Activated CD4-positive, alpha-beta T cell treated with anti-CD3 and anti-CD28 coated beads for 36 hours (primary cell): ENCODE results near the gene ZFYVE28. TPM values are rescaled to one million over a fixed set of nuclear protein-coding genes. Genes with fewer than 3 reads are reported as not detected.

Experiments used
- ATAC-seq: fragments of 200-7000 bp; cut with Tn5 transposase; one replicate; pipeline ENCODE4 v1.10.0; 2021; ENCODE audit warnings: mild to moderate bottlenecking, moderate library complexity
- CTCF ChIA-PET: fragments of 350-600 bp; sonication (Branson Sonifier 250); formaldehyde crosslinking; loops from one replicate; lab custom pipeline; 2021; ENCODE audit warnings: antibody characterized with exemption; lab: Charles Lee
- POLR2A ChIA-PET: fragments of 350-600 bp; sonication (Branson Sonifier 250); formaldehyde crosslinking; loops from one replicate; lab custom pipeline; 2021; ENCODE audit warnings: antibody characterized with exemption, inconsistent platforms; lab: Charles Lee
- DNase-seq: peaks from one replicate; pipeline ENCODE4 v3.0.0-alpha.2; 2020
- H3K27ac Mint-ChIP-seq: one replicate; pipeline ENCODE4 v1.8.0; 2021; ENCODE audit warnings: mixed read lengths
- H3K27me3 Mint-ChIP-seq: one replicate; pipeline ENCODE4 v1.8.0; 2021; ENCODE audit warnings: mixed read lengths
- H3K36me3 Mint-ChIP-seq: one replicate; pipeline ENCODE4 v1.8.0; 2021; ENCODE audit warnings: low read depth, mixed read lengths
- H3K4me1 Mint-ChIP-seq: one replicate; pipeline ENCODE4 v1.8.0; 2021; ENCODE audit warnings: mixed read lengths
- H3K4me3 Mint-ChIP-seq: one replicate; pipeline ENCODE4 v1.8.0; 2021; ENCODE audit warnings: mild to moderate bottlenecking, moderate library complexity, mixed read lengths
- H3K9me3 Mint-ChIP-seq: one replicate; pipeline ENCODE4 v1.8.0; 2021; ENCODE audit warnings: low read depth, mixed read lengths
- intact Hi-C, 2 experiments: fragments of 100-400 bp; cut with DNase I in 1 of 2; cut with micrococcal nuclease in 1 of 2; formaldehyde crosslinking; loops; one replicate each; pipeline versions ENCODE4 v1.14.2 to v1.15.1; 2022 to 2024; cut with DNase I, micrococcal nuclease
- total RNA-seq, 2 experiments: library from RNA; stranded (reverse); gene quantifications; one replicate each; pipeline ENCODE4 v1.2.3, GENCODE V29; 2021

The ZFYVE28 gene
- total RNA-seq, 2 experiments from 2014 or later = 8.7 to 9.3 TPM

DNA sequence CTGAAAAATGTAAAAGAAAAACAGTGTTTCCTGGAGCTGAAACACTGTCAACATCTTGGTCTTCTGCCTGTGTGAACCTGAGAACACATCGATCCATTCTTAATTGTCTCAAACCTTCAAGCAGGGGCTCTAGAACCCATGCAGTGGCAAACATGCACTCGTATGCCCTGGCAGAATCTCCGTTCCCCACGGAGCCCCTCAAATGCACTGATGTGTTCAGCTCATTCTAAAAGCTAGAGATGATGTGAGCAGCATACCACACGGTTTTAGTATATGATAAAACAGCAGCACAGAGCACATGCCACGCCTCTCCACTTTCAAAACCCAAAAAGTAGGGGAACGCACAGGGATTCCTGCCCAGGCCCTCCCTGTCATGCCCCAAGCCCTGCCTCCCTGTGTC is 44.9 kb downstream of the ZFYVE28 start:
- Mint-ChIP-seq H3K27me3 (no peaks in the 10 kb centered on the region), H3K9me3 (peaks cover 4% of the 10 kb centered on the region), H3K4me3 (no peak overlapping the region), H3K4me1 (no peaks in the 10 kb centered on the region), H3K27ac (no peak overlapping the region), H3K36me3 (no peaks in the 10 kb centered on the region)
- ATAC-seq = no peak
- no peak for DNase-seq
- intact Hi-C loops = no loop called here
- CTCF ChIA-PET = interaction anchor here (1.0 to 1.7 kb wide), 2 partner anchors 13 to 64 kb away, joined by 3 to 6 read pairs; no protein-coding TSS in a partner anchor
- POLR2A ChIA-PET = interaction anchor here (0.5 kb wide), 1 partner anchor 163 kb away, joined by 3 read pairs; no protein-coding TSS in a partner anchor

DNA sequence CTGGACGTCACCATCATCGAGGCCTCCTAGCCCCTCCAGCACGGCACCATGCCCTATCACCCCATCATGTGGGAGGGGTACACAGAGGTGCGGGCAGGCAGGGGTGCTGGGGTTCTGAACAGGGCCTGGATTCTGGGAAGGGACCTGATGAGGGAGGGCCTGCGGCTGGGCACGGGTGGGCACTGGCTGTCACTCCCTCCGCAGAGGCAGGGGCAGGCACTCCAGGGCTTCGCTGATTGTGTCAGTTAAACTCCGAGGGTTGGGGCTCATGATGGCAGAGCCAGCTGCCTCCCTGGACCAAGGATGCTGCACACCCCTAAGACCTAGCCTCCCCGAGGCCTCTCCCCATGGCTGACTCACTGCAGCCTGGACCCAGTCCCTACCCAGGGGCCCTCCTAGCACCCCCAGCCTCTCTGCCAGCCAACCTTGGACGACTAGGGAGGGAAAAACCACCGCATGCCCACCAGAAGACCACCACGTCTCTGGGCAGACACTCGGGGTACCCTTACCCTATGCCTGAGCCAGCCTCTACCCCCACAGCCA is 45.9 kb downstream of the ZFYVE28 start:
- H3K9me3 Mint-ChIP-seq = peaks cover 4% of the 10 kb centered on the region
- ATAC-seq (no peak), DNase-seq (no peak)
- no peak overlapping the region for H3K4me3 Mint-ChIP-seq
- H3K4me1 Mint-ChIP-seq = no peaks in the 10 kb centered on the region
- intact Hi-C loops = no loop called here
- no peaks in the 10 kb centered on the region for H3K27me3 Mint-ChIP-seq
- ChIA-PET POLR2A (no interaction called here), CTCF (interaction anchor here (0.5 kb wide), 1 partner anchor 1222 kb away, joined by 3 read pairs; no protein-coding TSS in a partner anchor)
- no peak overlapping the region for H3K27ac Mint-ChIP-seq
- H3K36me3 Mint-ChIP-seq = no peaks in the 10 kb centered on the region

DNA sequence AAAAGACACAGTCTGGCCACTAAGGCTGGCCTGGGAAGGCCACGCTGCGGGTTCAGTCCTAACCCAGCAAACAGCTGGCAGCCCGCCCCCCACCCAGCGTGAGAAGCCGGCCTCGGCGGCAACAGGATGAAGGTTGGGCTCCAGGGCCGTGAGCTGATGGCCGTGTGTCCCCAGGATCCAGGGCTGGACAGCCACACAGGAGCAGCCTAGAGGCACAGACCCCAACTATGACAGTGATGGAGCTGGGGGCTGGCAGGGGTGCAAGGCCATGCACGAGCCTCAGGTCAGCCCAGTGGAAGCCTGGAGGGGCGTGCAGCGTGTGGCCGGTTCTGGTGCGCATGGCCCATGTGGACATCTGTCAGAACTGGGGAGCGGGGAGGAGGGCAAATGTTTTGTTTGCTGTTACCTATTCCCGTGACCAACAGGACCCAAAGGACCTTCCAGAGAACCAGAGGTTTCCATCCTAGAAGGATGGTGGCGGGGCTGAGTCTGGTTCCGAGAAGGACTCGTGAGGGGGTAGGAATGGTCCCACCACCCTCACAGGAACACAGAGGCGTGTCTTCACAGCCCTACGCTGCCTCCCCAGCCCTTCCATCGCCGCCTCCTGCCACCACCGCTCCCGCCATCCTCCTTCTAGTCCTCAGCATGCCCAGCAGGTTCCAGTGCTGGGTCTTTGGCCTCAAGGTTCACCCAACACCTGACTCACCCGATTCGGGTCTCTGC is 46.5 kb downstream of the ZFYVE28 start:
- intact Hi-C loops = no loop called here
- H3K4me1 Mint-ChIP-seq = no peaks in the 10 kb centered on the region
- ATAC-seq (no peak), DNase-seq (no peak)
- CTCF ChIA-PET = no interaction called here
- H3K9me3 Mint-ChIP-seq = peaks cover 4% of the 10 kb centered on the region
- no peaks in the 10 kb centered on the region for H3K36me3 Mint-ChIP-seq
- no peak overlapping the region for H3K27ac Mint-ChIP-seq
- POLR2A ChIA-PET = no interaction called here
- H3K27me3 Mint-ChIP-seq = no peaks in the 10 kb centered on the region
- no peak overlapping the region for H3K4me3 Mint-ChIP-seq

DNA sequence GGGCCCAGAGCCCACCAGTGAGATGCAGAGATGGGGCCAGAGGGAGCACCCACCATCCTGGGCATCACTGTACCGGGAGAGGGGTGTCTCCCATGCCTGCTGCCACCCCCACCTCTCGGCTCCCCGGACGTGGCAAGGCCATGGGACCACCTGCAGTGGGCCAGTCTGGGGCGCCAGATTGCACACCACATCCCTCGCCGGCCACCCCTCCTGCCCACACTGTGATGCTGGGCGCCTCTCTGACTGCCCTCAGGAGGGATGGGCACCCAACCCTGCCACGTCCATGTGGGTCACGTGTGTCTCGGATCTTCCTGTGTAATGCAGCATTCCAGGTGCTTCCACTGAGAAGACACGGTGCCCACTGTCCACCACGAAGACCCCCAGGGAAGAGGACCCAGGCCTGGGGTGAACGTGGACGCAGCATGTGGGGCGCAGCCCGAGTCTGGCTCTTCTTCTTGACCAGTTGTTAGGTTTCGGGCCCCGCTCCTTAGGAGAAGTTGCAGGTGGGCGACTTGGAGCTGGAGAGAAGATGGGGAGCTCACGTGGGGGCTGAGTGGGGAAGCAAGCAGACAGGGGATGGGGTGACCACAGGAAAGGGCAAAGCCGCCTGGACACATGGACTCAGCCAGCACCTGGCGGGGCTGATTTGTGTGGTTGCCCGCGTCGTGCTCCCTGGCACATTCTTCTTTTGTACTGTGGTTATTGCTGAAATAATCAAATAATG is 47.7 kb downstream of the ZFYVE28 start:
- ATAC-seq (no peak), DNase-seq (no peak)
- peaks cover 4% of the 10 kb centered on the region for H3K9me3 Mint-ChIP-seq
- CTCF ChIA-PET = no interaction called here
- no peak overlapping the region for H3K4me3 Mint-ChIP-seq
- H3K36me3 Mint-ChIP-seq = no peaks in the 10 kb centered on the region
- POLR2A ChIA-PET = no interaction called here
- no peaks in the 10 kb centered on the region for H3K27me3 Mint-ChIP-seq
- H3K27ac Mint-ChIP-seq = no peak overlapping the region
- intact Hi-C loops = no loop called here
- no peaks in the 10 kb centered on the region for H3K4me1 Mint-ChIP-seq

DNA sequence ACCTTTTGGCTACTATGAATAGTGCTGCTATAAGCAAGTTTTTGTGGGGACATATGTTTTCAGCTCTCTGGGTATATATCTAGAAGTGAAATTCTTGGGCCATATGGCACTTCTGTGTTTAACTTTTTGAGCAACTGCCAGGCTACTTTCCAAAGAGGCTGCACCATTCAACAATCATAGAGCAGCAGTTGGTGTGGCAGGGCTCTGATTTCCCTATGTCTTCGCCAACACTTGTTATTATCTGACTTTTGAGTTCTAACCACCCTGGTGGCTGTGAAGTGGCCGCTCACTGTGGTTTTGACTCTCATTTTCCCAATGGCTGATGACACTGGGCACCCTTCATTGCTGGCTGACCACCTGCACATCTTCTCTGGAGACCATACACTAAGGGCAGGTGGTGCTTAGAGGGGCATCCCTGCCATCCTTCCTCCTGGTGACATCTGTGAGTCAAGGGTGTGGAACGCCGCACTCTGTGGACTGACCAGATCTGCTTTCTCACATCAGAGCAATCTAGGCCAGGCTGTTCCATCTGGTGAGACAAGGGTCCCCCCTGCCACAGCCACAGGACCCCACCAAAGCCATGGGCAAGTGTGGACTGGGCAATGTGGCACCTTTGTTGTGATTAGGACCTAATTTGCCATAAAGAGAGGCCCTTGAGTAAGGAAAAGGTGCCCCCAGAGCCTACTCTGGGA is 49.6 kb downstream of the ZFYVE28 start:
- CTCF ChIA-PET = no interaction called here
- no peak overlapping the region for H3K4me3 Mint-ChIP-seq

DNA sequence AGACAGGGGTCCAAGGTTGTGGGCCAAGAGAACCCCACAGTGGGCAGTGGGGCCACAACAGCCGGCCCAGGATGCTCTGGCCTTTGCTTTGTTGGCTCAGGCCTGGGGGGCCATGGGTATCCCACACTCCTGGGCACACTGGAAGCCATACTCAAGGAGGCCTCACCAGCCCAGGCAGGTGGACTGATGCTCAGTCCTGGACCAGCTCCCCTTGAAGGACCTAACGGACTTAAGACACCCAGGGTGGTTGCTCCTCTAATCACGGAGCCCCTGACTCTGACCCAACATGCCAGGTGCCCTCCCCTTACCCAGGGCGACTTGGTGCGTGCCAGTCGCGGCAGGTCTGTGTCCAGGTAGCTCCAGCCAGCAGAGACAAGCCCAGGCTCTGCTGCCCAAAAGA is 50.8 kb downstream of the ZFYVE28 start:
- POLR2A ChIA-PET = interaction anchor here (0.7 kb wide), 1 partner anchor 137 kb away, joined by 3 read pairs; no protein-coding TSS in a partner anchor
- ATAC-seq (no peak), DNase-seq (no peak)
- CTCF ChIA-PET = no interaction called here
- Mint-ChIP-seq H3K27ac (no peak overlapping the region), H3K9me3 (peaks cover 4% of the 10 kb centered on the region), H3K4me3 (no peak overlapping the region), H3K27me3 (no peaks in the 10 kb centered on the region), H3K4me1 (peaks cover 4% of the 10 kb centered on the region), H3K36me3 (no peaks in the 10 kb centered on the region)
- intact Hi-C loops = no loop called here

More for the DNA sequence above, 49.6 kb downstream of the ZFYVE28 start:
- ATAC-seq (no peak), DNase-seq (no peak)
- POLR2A ChIA-PET = no interaction called here
- Mint-ChIP-seq H3K36me3 (no peaks in the 10 kb centered on the region), H3K27ac (no peak overlapping the region), H3K9me3 (peaks cover 4% of the 10 kb centered on the region), H3K27me3 (no peaks in the 10 kb centered on the region), H3K4me1 (peaks cover 4% of the 10 kb centered on the region)
- intact Hi-C loops = no loop called here

DNA sequence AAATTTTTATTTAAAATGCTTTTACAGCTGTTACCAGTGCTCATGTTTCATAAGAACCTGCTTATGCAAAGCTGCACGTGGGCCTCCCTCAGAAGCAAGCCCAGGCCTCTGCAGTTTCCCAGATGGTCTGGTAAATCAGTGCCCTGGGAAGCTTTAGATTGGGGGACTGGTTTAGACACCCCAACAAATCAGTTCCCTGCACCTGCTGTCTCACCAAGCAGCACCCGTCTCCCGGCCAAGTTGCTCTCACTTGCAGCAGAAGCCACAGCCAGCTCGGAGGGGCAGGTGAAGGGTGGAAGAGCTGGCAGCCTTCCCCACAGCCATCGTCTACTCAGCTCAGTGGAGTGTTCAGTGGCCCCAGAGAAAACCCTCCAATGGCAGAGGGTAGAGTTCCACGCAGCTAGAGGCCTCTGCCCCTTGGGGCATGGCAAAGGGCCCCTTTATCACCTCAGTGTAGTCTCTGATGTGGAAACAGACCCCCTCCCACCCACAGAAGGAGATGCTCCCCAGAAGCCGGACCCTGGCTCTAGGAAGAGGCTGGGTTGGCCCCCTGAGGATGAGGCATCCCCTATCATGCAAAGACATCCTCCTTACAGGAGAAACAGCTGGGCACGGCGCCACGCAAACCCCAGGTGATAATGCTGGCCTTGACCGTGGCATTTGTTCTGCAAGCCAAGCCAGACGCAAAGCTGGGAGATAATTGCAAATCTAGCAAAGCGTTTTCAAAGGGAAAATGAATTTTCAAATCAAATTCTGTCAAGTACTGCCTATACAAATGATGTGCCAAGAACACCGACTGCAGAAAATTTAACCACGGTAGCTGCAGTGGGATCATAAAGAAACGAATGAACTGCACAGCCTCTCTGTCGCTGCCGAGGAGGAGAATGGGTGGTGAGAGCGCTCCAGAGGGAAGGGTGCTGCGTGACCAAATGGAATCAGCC is 51.9 kb downstream of the ZFYVE28 start:
- no peaks in the 10 kb centered on the region for H3K36me3 Mint-ChIP-seq
- no peak overlapping the region for H3K4me3 Mint-ChIP-seq
- intact Hi-C loops = no loop called here
- DNase-seq (no peak), ATAC-seq (no peak)
- no peak overlapping the region for H3K27ac Mint-ChIP-seq
- H3K4me1 Mint-ChIP-seq = peaks cover 4% of the 10 kb centered on the region
- H3K27me3 Mint-ChIP-seq = no peaks in the 10 kb centered on the region
- ChIA-PET POLR2A (interaction anchor here (0.6 kb wide), 1 partner anchor 102 kb away, joined by 4 read pairs; the partner anchor contains the start of gene RNF4), CTCF (interaction anchor here (1.1 kb wide), 1 partner anchor 60 kb away, joined by 3 read pairs; no protein-coding TSS in a partner anchor)
- peaks cover 4% of the 10 kb centered on the region for H3K9me3 Mint-ChIP-seq

DNA sequence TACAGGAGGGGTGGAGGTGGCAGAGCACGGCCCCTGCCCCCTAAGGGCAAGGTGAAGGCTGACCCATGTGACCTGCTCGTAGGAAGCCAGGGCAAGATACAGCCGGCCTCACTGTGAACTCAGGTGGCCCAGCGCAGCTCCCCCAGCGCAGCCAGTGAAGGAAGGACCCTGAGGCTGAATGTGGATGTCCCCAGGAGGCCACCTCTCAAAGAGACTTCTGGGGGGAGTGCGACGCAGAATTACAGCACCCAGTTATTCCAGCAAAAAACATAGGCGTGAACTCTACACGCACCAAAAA is 52.6 kb downstream of the ZFYVE28 start:
- no peak for DNase-seq

DNA sequence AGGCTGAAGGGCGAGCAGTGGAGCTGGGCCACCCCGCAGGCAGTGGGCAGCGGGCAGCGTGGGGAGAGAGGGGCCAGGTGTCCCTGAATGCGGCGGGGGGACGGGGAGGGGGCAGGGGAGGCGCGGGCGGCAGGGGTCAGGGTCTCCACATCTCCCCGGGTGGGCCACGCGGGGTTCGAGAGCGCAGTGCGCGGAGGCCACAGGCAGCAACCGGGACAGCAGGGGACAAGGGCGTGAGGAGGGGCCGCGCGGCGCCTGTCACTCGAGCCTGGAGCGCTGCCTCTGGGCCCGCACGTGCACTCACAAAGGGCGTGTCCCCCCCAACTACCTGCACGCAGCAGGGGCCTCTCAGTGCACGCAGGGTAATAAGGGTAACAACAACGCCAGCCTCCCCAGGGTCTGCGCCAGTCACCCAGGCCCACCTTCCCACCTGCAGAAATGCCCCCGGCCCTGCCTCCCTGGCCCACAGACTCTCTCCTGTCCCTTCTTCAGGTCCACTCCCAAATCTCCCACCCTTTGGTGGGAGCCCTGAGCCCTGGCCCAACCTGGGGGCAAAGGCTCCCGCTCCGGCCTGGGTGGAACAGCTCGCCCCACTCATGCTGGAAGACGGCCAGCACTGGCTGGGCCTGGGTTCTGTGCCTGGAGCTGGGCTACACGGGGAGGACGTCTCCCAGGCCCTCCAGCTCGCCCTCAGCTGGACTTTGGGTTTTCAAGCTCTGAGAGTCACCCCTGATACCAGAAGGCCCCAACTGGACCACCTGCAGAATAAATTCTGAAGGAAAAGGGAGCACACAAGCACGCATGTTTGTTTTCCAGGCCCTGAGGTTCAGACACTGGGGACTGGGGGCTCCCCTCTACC is 53.2 kb downstream of the ZFYVE28 start:
- CTCF ChIA-PET = no interaction called here
- no peaks in the 10 kb centered on the region for H3K36me3 Mint-ChIP-seq
- H3K27me3 Mint-ChIP-seq = no peaks in the 10 kb centered on the region
- peaks cover 4% of the 10 kb centered on the region for H3K9me3 Mint-ChIP-seq
- POLR2A ChIA-PET = interaction anchor here (0.6 kb wide), 1 partner anchor 104 kb away, joined by 4 read pairs; the partner anchor contains the start of gene RNF4
- peaks cover 4% of the 10 kb centered on the region for H3K4me1 Mint-ChIP-seq
- intact Hi-C loops = loop anchor here (2.0 kb wide), 1 partner anchor 48 kb away; no protein-coding TSS in a partner anchor
- DNase-seq (no peak), ATAC-seq (peak; percentile 27)
- H3K4me3 Mint-ChIP-seq = peak overlapping the region; percentile 61
- peak overlapping the region; percentile 37 for H3K27ac Mint-ChIP-seq

More for the DNA sequence above, 52.6 kb downstream of the ZFYVE28 start:
- Mint-ChIP-seq H3K9me3 (peaks cover 4% of the 10 kb centered on the region), H3K27ac (no peak overlapping the region), H3K27me3 (no peaks in the 10 kb centered on the region), H3K4me1 (peaks cover 4% of the 10 kb centered on the region), H3K36me3 (no peaks in the 10 kb centered on the region), H3K4me3 (no peak overlapping the region)
- no peak for ATAC-seq
- ChIA-PET POLR2A (interaction anchor here (0.6 kb wide), 1 partner anchor 103 kb away, joined by 4 read pairs; the partner anchor contains the start of gene RNF4), CTCF (no interaction called here)
- intact Hi-C loops = loop anchor here (2.0 kb wide), 1 partner anchor 47 kb away; no protein-coding TSS in a partner anchor

DNA sequence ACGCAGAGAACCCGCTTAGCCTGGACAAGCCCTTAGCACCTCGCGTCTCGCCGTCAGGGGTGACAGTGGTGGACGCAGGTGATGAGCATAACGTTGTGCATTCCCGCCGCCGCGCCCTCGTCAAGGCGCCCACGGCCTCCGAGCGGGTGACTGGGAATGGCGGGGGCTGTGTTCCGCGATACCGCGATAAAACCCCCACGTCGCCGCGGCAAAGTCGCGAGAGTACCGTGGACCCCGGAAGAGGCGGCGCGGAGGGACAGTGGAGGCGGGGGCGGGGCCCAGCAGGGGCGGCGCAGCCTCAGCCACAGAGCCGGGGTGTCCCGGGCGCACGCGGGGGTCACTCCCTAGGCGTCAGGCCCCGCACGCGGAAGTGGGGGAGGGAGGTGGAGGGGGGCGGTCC is 53.8 kb downstream of the ZFYVE28 start:
- H3K27ac Mint-ChIP-seq = peak overlapping the region; percentile 25
- intact Hi-C loops = loop anchor here (1.0 to 2.0 kb wide), 3 partner anchors 48 to 122 kb away; partner anchors contain the start of genes HAUS3 (in 1 of the 2), MXD4 (in 1 of the 2) and POLN (in 1 of the 2)

More for the DNA sequence above, 53.8 kb downstream of the ZFYVE28 start:
- ChIA-PET POLR2A (no interaction called here), CTCF (no interaction called here)
- Mint-ChIP-seq H3K36me3 (no peaks in the 10 kb centered on the region), H3K4me3 (peak overlapping the region; percentile 61), H3K4me1 (peaks cover 4% of the 10 kb centered on the region), H3K27me3 (no peaks in the 10 kb centered on the region), H3K9me3 (peaks cover 4% of the 10 kb centered on the region)
- peak; percentile 80 for DNase-seq
- ATAC-seq = peak; percentile 86
